ENCODE data around the gene IRAK3.

IRAK3 gene

GRCh38 chr12:66279123-66279712 lies 90.2 kb downstream of the IRAK3 start:
- no peak for TF ChIP-seq TAF1 (IDR thresholded peaks at IDR 0.05; ENCODE audit: borderline replicate concordance, insufficient read depth, low read length)
- TF ChIP-seq FOXP2 (optimal IDR thresholded peaks at IDR 0.05; ENCODE audit: borderline replicate concordance, extremely low read depth, extremely low read length, insufficient read depth), result no peak
- TF ChIP-seq REST (IDR thresholded peaks at IDR 0.05; ENCODE audit: insufficient read depth in 1 of 2, low read depth in 2 of 2, low read length in 2 of 2), result no peak
- no peak for TF ChIP-seq POLR2AphosphoS5 (IDR thresholded peaks at IDR 0.05; ENCODE audit: low read depth, low read length)
- TF ChIP-seq SIN3A (IDR thresholded peaks at IDR 0.05; ENCODE audit: borderline replicate concordance, insufficient read depth, low read length), result no peak

GRCh38 chr12:66280561-66280960 lies 91.5 kb downstream of the IRAK3 start:
- no peak for TF ChIP-seq TAF1 (IDR thresholded peaks at IDR 0.05; ENCODE audit: borderline replicate concordance, insufficient read depth, low read length)
- no peak for TF ChIP-seq FOXP2 (optimal IDR thresholded peaks at IDR 0.05; ENCODE audit: borderline replicate concordance, extremely low read depth, extremely low read length, insufficient read depth)
- TF ChIP-seq REST (IDR thresholded peaks at IDR 0.05; ENCODE audit: insufficient read depth in 1 of 2, low read depth in 2 of 2, low read length in 2 of 2), result no peak
- no peak for TF ChIP-seq POLR2AphosphoS5 (IDR thresholded peaks at IDR 0.05; ENCODE audit: low read depth, low read length)
- no peak for TF ChIP-seq SIN3A (IDR thresholded peaks at IDR 0.05; ENCODE audit: borderline replicate concordance, insufficient read depth, low read length)

GRCh38 chr12:66282244-66282643 lies 93.2 kb downstream of the IRAK3 start:
- no peak for TF ChIP-seq REST (IDR thresholded peaks at IDR 0.05; ENCODE audit: insufficient read depth in 1 of 2, low read depth in 2 of 2, low read length in 2 of 2)
- TF ChIP-seq SIN3A (IDR thresholded peaks at IDR 0.05; ENCODE audit: borderline replicate concordance, insufficient read depth, low read length), result no peak
- no peak for TF ChIP-seq POLR2AphosphoS5 (IDR thresholded peaks at IDR 0.05; ENCODE audit: low read depth, low read length)
- no peak for TF ChIP-seq TAF1 (IDR thresholded peaks at IDR 0.05; ENCODE audit: borderline replicate concordance, insufficient read depth, low read length)
- TF ChIP-seq FOXP2 (optimal IDR thresholded peaks at IDR 0.05; ENCODE audit: borderline replicate concordance, extremely low read depth, extremely low read length, insufficient read depth), result no peak

- TF ChIP-seq FOXP2 (optimal IDR thresholded peaks at IDR 0.05; ENCODE audit: borderline replicate concordance, extremely low read depth, extremely low read length, insufficient read depth), result no peak
- no peak for TF ChIP-seq SIN3A (IDR thresholded peaks at IDR 0.05; ENCODE audit: borderline replicate concordance, insufficient read depth, low read length)
- TF ChIP-seq POLR2AphosphoS5 (IDR thresholded peaks at IDR 0.05; ENCODE audit: low read depth, low read length), result no peak
- TF ChIP-seq TAF1 (IDR thresholded peaks at IDR 0.05; ENCODE audit: borderline replicate concordance, insufficient read depth, low read length), result no peak
- TF ChIP-seq REST (IDR thresholded peaks at IDR 0.05; ENCODE audit: insufficient read depth in 1 of 2, low read depth in 2 of 2, low read length in 2 of 2), result no peak
Observed at GRCh38 chr12:66287275-66287674, 98.3 kb downstream of the IRAK3 start.
